Measurements from ENCODE around the gene PALMD. TPM values are rescaled to one million over a fixed set of nuclear protein-coding genes. Genes with fewer than 3 reads are reported as not detected.

PALMD gene
- total and polyA plus RNA-seq, 2 of the 8 experiments (the other 6 are each of a cell fraction or from before 2014, with no cell fraction given): not detected

- Histone ChIP-seq H2BK5ac (ENCODE audit: low read depth, low read length) (no peak overlapping the region), H4K20me1 (replicated peaks in 1 of 2; ENCODE audit: control insufficient read depth in 1 of 2, insufficient read depth in 2 of 2, low read length in 2 of 2) (no peaks in the 10 kb centered on the region), H3K14ac (ENCODE audit: insufficient read length) (no peak overlapping the region), H2BK15ac (ENCODE audit: low read length) (no peak overlapping the region), H4K5ac (ENCODE audit: insufficient read length, low read depth, low read length) (no peak overlapping the region), H4K8ac (ENCODE audit: extremely low read depth, insufficient read depth, low read length) (no peak overlapping the region), H3K23ac (ENCODE audit: insufficient read length) (no peak overlapping the region), H2AFZ (ENCODE audit: low read length) (no peak overlapping the region), H3K9ac (replicated peaks in 1 of 4; ENCODE audit: extremely low read depth in 1 of 4, low read depth in 3 of 4, low read length in 3 of 4) (no peak overlapping the region), H3K4me3 (ENCODE audit: extremely low read depth in 1 of 4, insufficient read depth in 2 of 4, low read depth in 3 of 4, low read length in 4 of 4) (no peak overlapping the region), H3K36me3 (ENCODE audit: control insufficient read depth in 2 of 4, insufficient read depth in 4 of 4, low read length in 3 of 4) (no peaks in the 10 kb centered on the region), H3K27ac (ENCODE audit: low read depth, low read length) (no peak overlapping the region), H3K23me2 (ENCODE audit: low read depth, low read length) (no peaks in the 10 kb centered on the region), H3K56ac (replicated peaks; ENCODE audit: insufficient read length, low read depth, low read length) (no peak overlapping the region), H3K4me1 (replicated peaks in 1 of 4; ENCODE audit: control insufficient read depth in 3 of 4, insufficient read depth in 4 of 4, low read length in 3 of 4) (peaks cover 2 to 20% (median 10%) of the 10 kb centered on the region in 4 experiments; a peak in 6 of 7 replicates), H2BK12ac (ENCODE audit: low read depth, low read length) (peak overlapping the region; percentile 30; the same call in 1 of the 2 replicates), H2BK120ac (replicated peaks; ENCODE audit: low read depth, low read length) (no peak overlapping the region), H4K91ac (replicated peaks; ENCODE audit: insufficient read length, low read length) (no peak overlapping the region), H3K79me1 (ENCODE audit: low read depth, low read length) (no peaks in the 10 kb centered on the region), H2BK20ac (ENCODE audit: low read length) (no peak overlapping the region), H3K9me3 (ENCODE audit: insufficient read depth in 2 of 2, low read depth in 1 of 2, low read length in 1 of 2) (no peaks in the 10 kb centered on the region), H3K79me2 (ENCODE audit: control insufficient read depth in 1 of 2, insufficient read depth in 2 of 2, low read length in 2 of 2) (no peaks in the 10 kb centered on the region), H3K4me2 (ENCODE audit: insufficient read depth in 1 of 2, low read depth in 2 of 2, low read length in 2 of 2) (no peak overlapping the region), H3K27me3 (replicated peaks in 1 of 4; ENCODE audit: control insufficient read depth in 3 of 4, extremely low read depth in 1 of 4, insufficient read depth in 3 of 4, low read length in 3 of 4) (no peaks in the 10 kb centered on the region), H2AK5ac (ENCODE audit: low read depth, low read length) (no peak overlapping the region), H3K4ac (replicated peaks; ENCODE audit: insufficient read length, low read depth, low read length) (no peak overlapping the region), H3K18ac (ENCODE audit: extremely low read depth, low read length) (no peak overlapping the region)
- WGBS, 2 experiments (ENCODE audit: extremely low coverage in 1 of 2, insufficient coverage in 1 of 2, insufficient read length in 1 of 2, insufficient replicate concordance in 2 of 2, low coverage in 1 of 2, low lambda C conversion rate in 2 of 2, missing lambda C conversion rate in 1 of 2): 61% methylated on average over 3 of the region's 3 CpGs; no CpG with 5 or more reads in 1 of the 2 experiments
- no peak for TF ChIP-seq MAFK (IDR thresholded peaks at IDR 0.05; ENCODE audit: low read depth, low read length)
- TF ChIP-seq SUZ12 (IDR thresholded peaks at IDR 0.05; ENCODE audit: low read length): no peak
- TF ChIP-seq CTBP2 (IDR thresholded peaks at IDR 0.05; ENCODE audit: borderline replicate concordance, insufficient read depth, insufficient read length, low read length): no peak
- ChIA-PET CTCF (ENCODE audit: partially characterized antibody) (interaction anchor here (0.8 to 1.8 kb wide), 5 partner anchors 15 to 423 kb away, joined by 3 to 5 read pairs (median 4); no protein-coding TSS in a partner anchor), POLR2A (ENCODE audit: partially characterized antibody) (no interaction called here)
- DNase-seq (ENCODE audit: low read depth in 1 of 2, low spot score in 2 of 2): no peak
- FAIRE-seq: no peak
Observed at GRCh38 chr1:99650773-99651437, 5.0 kb downstream of the PALMD start.
